Measurements from ENCODE around the gene SNAP47.

SNAP47 gene

DNA sequence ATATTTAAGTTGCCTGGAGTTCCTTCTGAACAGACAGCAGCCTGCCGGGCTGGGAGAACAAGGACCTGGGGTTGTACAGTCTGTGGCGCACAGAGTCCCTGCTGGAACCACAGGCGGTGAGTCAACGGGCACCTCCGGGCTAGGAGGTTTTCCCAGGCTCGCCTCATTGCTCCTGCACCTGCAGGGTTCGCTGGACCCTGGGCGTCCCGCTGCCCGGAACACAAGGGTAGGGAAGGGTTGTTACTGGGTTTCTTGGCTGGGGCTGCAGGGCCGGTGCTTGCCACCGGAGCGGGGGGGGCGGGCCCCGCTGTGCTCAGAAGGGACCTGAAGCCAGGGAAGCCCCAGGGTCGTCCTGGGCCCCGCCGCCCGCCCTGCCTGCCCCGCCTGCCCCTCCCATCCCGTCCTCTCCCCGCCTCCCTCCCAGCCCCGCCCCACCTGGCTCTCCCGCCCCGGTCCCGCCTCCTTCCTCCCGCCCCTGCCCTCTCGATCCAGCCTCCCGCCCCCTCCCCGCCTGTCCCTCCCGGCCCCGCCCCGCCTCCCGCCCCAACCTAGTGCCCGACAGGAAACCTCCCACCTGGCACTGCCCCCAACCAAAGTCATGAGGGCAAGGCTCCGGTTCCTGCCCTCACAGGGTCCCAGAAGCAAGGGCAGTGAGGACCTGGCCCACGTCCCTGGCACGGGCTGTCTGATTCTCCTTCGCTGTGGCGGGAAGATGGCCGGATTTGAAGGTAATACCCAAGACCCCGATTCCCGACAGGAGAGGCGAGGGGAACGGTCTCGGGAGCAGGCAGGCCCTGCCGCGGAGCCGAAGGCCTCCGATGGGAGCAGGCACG is 7.0 kb upstream of the SNAP47 start:
- DNase-seq (ENCODE audit: low read depth) = peak; percentile 83
- TF ChIP-seq, protein P1, sequence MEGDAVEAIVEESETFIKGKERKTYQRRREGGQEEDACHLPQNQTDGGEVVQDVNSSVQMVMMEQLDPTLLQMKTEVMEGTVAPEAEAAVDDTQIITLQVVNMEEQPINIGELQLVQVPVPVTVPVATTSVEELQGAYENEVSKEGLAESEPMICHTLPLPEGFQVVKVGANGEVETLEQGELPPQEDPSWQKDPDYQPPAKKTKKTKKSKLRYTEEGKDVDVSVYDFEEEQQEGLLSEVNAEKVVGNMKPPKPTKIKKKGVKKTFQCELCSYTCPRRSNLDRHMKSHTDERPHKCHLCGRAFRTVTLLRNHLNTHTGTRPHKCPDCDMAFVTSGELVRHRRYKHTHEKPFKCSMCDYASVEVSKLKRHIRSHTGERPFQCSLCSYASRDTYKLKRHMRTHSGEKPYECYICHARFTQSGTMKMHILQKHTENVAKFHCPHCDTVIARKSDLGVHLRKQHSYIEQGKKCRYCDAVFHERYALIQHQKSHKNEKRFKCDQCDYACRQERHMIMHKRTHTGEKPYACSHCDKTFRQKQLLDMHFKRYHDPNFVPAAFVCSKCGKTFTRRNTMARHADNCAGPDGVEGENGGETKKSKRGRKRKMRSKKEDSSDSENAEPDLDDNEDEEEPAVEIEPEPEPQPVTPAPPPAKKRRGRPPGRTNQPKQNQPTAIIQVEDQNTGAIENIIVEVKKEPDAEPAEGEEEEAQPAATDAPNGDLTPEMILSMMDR (IDR thresholded peaks at IDR 0.05; ENCODE audit: insufficient read depth, low read depth, low read length, missing control alignments) = no peak
- H3K4me3 ChIP-seq (ENCODE audit: low read length) = peak overlapping the region; percentile 53

GRCh38 chr1:227728892-227729143 is 6.4 kb upstream of the SNAP47 start:
- DNase-seq (ENCODE audit: low read depth) = no peak
- H3K4me3 ChIP-seq (ENCODE audit: low read length) = peak overlapping the region; percentile 53
- TF ChIP-seq, protein P1 (IDR thresholded peaks at IDR 0.05; ENCODE audit: insufficient read depth, low read depth, low read length, missing control alignments) = no peak

DNA sequence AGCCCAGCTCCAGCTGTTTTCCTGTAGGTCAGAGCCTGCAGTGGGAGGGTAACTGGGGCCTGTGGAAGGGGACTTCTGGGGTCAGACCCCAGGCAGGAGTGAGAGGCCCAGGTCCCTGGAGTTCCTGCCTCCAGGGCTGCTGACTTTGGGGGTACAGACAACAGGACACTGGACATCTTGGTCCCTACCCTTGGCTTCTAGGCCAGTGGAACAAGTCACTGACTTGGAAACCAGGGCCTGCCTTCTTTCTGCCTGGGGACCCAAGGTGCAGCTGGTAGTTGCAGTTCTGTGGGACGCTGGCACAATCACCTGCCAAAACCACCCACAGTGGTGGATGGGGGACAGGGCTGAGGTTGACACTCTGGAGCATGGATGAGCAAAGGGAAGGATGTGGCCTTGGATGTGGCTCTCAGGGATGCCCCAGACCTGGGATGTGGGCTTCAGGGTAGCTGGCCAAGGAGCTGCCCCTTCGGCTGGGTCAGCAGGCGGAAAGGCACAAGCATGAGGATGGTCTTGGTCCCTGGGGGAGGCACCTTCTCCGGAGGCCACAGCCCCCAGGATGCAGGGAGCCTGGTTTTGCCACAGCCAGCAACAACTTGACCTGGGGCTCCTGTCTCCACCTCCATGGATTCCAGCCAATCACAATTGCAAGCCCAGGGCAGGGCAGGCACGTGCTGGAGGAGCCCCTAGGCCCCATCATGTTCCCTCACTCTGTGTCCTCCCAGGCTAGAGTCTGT is 5.9 kb upstream of the SNAP47 start:
- no peak for DNase-seq (ENCODE audit: low read depth)
- peak overlapping the region; percentile 53 for H3K4me3 ChIP-seq (ENCODE audit: low read length)
- TF ChIP-seq, protein P1 (IDR thresholded peaks at IDR 0.05; ENCODE audit: insufficient read depth, low read depth, low read length, missing control alignments) = no peak

GRCh38 chr1:227729881-227730629 is 5.2 kb upstream of the SNAP47 start:
- no peak overlapping the region for H3K4me3 ChIP-seq (ENCODE audit: low read length)
- peak; percentile 65 for DNase-seq (ENCODE audit: low read depth)
- TF ChIP-seq, protein P1 (IDR thresholded peaks at IDR 0.05; ENCODE audit: insufficient read depth, low read depth, low read length, missing control alignments) = peak; percentile 82

DNA sequence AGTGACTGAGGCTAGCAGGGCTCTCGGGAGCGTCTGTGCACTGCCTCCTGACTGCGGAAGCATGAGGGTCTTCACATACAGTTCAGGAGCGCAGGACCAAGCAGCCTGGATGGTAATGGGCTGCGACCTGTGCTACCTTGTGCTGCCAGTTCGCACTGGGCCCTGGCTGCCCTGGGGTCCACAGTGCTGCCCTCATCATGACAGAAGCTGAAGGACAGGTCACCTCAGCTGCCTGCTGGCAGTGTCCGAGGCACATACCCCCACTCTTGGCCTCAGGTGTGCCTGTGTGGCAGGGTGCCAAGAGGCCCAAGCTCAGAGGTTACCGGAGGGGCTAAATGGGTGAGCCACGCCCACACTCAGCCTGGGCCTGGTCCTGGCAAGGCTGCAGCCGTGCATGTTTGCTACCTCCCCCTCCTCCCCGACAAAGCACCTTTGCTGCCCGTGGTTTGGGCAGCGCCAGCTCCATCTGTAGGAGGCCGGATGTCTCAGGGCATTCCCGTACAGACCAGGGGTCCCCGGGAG is 4.5 kb upstream of the SNAP47 start:
- DNase-seq (ENCODE audit: low read depth) = no peak
- no peak overlapping the region for H3K4me3 ChIP-seq (ENCODE audit: low read length)
- TF ChIP-seq, protein P1 (IDR thresholded peaks at IDR 0.05; ENCODE audit: insufficient read depth, low read depth, low read length, missing control alignments) = no peak

DNA sequence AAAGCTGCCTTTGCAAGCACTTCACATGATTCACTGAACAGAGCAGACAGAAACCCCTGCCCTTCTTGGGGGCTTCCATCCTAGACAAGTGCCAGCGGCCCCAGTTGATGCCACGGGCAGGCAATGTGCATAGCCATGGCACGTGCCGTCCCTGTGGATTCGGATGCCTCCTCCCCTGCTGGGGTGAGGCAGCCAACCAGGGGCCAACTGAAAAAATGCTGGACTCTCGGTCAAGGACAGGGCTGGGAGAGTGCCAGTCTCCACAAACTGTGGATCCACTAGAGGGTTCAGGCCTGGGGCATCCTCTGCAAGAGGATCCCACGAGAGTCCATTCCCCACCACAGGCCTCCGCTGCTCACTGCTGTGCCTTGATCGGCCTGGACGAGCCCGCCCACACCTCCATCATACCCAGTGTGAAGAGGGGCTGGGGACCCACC is 4.0 kb upstream of the SNAP47 start:
- no peak for DNase-seq (ENCODE audit: low read depth)
- TF ChIP-seq, protein P1 (IDR thresholded peaks at IDR 0.05; ENCODE audit: insufficient read depth, low read depth, low read length, missing control alignments) = no peak
- H3K4me3 ChIP-seq (ENCODE audit: low read length) = no peak overlapping the region

Data from epithelial cell of esophagus (primary cell).